Measurements from ENCODE around the gene ADD1.
"Not testable (repeated sequence)": the region's sequence is repeated elsewhere in the genome, so short reads cannot be mapped to it uniquely, and the experiment has no call there.

Gene ADD1

DNA sequence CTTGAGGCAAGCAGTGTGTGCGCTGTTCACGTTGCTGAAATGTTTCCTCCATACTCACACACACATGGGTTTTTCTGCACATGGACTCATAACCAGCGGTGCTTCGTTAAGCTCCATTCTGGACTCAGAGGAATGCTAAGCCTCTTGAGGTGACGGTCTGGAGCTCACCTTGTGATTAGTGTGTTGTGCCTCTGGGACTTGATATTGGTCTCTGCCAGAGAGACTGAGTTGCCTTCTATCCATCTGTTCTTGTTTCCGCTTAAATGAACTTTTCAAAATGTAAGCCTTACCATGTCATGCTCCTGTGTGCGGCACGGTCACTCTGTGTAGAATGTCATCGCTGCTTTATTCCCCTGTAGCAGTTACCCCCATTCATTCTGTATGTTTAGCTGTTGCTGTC is 42.5 kb downstream of the ADD1 start:
- DNase-seq (ENCODE audit: low spot score): no peak

DNA sequence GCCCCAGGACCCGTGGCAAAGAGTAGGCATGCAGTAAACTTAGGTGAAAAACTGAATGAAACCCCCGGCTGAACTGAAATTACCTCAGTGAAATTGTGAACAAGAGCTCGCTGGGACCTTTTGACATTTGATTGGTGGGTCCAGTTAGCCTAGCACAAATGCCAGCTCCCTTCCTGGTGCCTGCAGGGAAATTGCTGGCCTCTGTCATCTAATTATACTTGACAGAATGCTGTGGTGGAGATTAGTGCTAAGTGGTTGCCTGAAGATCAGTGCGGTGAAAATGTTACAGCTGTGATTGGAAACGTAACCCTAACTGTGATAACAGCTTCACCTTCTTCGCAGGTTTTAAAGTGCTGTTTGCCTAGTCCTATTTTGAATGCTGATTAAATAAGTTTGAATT is 43.0 kb downstream of the ADD1 start:
- DNase-seq (ENCODE audit: low spot score): no peak

DNA sequence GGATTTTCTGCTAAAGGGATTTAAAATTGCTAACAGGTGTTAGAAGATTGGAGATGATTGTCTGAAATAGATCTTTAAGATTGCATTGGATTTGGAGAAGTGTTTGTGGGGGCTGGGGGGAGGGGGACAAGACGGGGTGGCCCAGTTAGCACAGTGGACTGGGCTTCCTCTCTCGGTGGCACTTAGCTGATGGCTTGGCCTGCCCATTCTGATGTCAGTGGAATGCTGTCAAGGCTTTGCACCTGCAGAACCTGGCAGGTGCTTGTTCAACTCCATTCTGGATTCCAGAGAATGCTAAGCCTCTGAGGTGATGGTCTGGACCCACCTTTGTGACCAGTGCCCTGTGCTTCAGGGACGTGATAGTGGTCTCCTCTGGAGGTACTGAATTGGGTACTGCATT is 43.7 kb downstream of the ADD1 start:
- DNase-seq (ENCODE audit: low spot score): no peak

GRCh38 chr4:2888886-2889285 is 45.2 kb downstream of the ADD1 start:
- no peak for DNase-seq (ENCODE audit: low spot score)

DNA sequence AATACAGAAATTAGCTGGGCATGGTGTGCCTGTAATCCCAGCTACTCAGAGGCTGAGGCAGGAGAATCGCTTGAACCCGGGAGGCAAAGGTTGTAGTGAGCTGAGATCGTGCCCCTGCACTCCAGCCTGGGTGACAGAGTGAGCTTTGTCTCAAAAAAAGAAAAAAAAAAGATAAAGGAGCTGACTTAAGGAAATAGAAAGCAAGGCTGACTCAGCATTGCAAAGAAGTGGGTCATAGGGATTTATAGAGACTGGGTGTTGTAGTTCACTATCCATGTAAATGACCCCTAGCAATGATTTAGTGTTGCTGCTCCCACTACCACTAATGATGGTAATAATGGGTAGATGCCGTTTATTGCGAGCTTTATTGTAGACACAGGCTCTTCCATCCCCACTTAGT is 47.6 kb downstream of the ADD1 start:
- DNase-seq (ENCODE audit: low spot score): no peak

DNA sequence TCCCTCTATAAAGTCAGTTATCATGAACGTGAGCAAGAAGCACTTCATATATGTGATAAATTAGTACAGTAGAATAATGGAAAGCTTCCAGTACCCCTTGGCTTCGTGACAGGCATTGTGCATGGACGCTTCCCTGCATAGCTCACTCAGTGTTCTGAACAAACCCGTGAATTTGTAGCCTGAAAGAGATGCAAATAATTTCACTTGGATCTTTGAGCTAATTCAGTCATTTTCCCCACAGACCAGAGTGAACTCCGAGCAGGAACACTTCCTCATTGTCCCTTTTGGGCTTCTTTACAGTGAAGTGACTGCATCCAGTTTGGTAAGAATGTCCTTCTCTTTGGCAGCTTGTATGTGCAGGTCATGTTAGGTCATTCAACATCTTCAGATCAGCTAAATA is 50.1 kb downstream of the ADD1 start:
- DNase-seq (ENCODE audit: low spot score): no peak

- DNase-seq (ENCODE audit: low spot score): no peak
Observed at GRCh38 chr4:2898001-2898400, 54.4 kb downstream of the ADD1 start.

GRCh38 chr4:2900741-2901140 is 57.1 kb downstream of the ADD1 start:
- DNase-seq (ENCODE audit: low spot score): no peak

- DNase-seq (ENCODE audit: low spot score): no peak
Observed at GRCh38 chr4:2901186-2901585, 57.5 kb downstream of the ADD1 start.

- no peak for DNase-seq (ENCODE audit: low spot score)
Observed at GRCh38 chr4:2902126-2902525, 58.5 kb downstream of the ADD1 start.

DNA sequence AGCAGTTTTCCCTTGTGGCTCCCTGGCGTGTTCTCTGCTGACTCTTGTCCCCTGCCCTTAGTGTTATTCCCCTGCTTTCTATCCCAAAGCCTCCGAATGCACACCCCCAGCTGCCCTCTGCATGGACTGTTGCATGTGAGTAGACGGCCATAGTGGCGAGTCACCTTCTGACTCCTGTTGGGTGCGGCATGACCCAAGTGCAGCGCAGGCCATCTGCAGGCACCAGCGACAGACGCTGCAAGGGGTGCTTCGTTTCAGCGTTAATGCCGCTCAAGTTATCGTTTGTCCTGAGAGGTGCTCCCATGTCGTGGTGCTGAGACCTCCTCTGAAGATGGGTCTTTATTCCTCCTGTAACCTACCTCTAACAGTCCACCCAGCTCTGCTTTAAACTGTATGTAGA is 61.9 kb downstream of the ADD1 start:
- DNase-seq (ENCODE audit: low spot score): no peak

GRCh38 chr4:2906218-2906617 is 62.6 kb downstream of the ADD1 start:
- DNase-seq (ENCODE audit: low spot score): no peak

DNA sequence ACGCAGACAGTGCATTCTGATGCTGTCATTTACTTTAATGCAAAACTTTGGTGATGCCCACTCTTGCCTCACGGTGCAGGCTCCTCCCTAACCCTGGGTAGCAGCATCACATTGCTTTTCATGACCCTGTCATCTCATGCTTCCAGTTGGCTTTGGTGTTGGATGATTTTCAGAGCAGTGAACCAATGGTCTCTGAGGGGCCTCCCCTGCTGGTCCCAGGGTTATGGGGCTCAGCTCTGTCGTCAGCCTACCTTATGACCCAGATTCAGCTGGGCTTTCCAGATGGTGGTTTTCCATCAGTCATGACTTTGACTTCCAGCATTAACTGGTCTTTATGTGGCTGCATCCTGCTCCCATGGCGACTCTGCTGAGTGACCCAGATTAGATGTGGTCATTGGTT is 63.6 kb downstream of the ADD1 start:
- DNase-seq (ENCODE audit: low spot score): no peak

DNA sequence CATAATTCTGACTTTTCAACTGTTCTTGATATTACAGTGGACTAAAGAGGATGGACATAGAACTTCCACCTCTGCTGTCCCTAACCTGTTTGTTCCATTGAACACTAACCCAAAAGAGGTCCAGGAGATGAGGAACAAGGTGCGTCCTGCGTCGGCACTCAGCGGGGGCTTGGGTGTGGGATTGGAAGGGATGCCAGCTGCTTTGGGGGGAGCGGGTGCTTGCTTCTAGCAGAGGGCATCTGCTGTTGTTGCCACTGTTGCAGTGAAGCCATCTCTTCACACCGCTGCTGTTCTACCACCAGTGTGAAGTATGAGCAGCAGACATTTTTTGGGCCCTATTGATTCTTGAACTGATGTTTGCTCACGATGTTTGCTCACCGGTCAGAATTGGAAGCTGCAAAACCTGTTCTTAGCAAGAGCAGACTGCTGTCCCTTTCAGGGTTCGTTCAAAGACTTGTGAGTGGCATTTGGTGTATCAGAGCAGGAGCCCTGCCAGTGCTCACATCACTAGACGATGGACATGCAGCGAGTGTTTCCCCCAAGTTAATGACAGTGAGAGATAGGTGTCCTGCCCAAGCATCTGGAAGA is 64.2 kb downstream of the ADD1 start:
- no peak for DNase-seq (ENCODE audit: low spot score)

DNA sequence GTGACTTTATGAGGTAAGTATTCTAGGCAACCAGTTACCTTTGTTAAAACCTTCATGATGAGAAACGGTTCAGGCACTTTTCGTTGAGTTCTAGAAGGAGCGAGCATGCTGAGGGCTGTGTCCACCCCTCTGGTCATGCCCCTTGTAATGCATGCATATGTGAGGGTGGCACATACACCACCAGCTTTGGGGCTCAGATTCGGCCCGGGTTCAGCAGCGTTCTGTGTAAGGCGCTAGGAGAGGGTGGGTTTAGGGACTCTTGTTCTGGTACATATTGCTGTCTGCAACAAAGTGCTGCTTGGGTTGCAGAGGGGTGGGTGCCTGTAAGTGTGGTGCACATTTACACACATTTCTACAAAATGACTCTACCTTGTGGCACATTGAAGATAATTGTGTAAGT is 65.0 kb downstream of the ADD1 start:
- no peak for DNase-seq (ENCODE audit: low spot score)

DNA sequence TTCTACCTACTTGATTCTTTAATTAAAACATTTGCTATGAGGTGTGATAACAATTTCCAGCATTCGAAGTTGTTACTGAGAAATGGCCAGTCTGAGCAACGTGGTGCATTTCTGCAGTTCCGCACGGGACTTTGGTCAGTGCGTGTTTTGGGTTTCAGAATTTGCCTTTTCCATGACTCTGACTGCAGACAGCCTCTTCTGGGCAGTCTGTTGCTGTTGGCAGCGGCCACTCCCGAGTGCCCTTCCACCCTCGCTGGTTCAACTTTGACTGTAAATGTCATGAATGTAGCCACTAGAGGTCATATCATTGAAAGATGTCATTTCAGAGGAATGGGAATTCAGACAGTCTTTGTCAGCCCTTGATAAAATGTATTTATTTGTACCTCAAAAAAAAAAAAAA is 65.9 kb downstream of the ADD1 start:
- DNase-seq (ENCODE audit: low spot score): no peak

DNA sequence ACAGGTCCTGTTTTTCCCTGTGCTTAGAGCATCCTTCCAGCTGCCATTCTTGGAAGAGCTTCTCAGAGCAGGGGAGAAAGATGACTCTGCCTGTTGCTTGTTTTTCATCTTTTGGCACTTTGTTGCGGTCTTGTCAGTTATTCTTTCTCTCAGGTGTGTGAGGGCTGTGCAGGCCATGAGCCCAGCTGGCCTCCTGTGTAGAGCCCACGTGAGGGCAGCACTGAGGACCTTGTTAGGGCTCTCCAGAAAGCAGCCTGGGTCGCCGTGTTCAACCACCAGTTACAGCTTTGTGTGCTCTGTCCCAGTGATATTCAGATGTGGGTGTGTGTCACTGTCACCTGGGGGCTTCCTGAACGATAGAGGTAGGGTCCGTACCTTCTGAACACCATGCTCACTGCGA is 66.8 kb downstream of the ADD1 start:
- DNase-seq (ENCODE audit: low spot score): no peak

- DNase-seq (ENCODE audit: low spot score): no peak
Observed at GRCh38 chr4:2911868-2912267, 68.2 kb downstream of the ADD1 start.

DNA sequence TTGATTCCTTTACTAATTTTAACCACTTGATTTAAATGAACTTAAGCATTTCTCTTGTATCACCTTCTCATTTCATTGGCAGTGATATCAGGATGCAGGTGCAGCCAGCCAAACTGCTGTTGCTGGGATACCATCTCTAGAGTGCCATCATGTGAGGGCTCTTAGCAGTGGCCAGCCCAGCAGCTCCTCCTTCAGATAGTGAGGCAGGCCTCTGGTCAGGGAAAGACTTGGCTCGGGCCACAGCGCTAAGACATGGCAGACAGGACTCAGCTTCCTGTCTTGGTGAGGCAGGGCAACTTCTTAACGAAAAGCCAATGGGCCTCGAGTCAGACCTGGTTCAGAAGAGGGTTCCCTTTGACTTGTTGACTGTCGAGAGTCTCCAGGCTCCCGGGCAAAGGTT is 69.5 kb downstream of the ADD1 start:
- DNase-seq (ENCODE audit: low spot score): no peak

GRCh38 chr4:2914256-2915126 is 70.8 kb downstream of the ADD1 start:
- DNase-seq (ENCODE audit: low spot score): no peak

DNA sequence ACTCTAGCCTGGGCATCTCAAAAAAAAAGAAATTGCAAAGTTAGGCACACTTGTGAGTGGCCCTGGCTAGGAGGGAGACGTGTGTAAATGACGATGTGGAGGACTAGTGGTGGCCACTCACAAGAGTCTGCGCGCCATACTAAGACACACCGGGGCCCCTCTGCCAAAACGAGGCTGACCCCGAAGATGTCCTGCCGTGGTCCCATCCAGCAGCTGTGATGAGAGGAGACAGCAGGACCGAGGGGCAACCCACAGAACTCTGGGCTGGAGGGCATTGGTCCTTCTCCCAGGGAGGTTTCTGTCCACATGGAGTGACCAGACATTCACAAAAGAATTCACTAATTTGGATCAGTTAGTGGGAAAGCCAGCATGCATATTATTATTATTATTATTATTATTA is 72.1 kb downstream of the ADD1 start:
- no peak for DNase-seq (ENCODE audit: low spot score)

GRCh38 chr4:2916696-2917095 is 73.1 kb downstream of the ADD1 start:
- not testable (repeated sequence) for DNase-seq (ENCODE audit: low spot score)

DNA sequence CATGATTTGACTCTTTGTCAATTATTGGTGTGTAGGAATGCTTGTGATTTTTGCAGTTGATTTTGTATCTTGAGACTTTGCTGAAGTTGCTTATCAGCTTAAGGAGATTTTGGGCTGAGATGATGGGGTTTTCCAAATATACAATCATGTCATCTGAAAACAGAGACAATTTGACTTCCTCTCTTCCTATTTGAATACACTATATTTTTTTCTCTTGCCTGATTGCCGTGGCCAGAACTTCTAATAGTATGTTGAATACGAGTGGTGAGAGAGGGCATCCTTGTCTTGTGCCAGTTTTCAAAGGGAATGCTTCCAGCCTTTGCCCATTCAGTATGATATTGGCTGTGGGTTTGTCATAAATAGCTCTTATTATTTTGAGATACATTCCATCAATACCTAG is 74.7 kb downstream of the ADD1 start:
- not testable (repeated sequence) for DNase-seq (ENCODE audit: low spot score)

- not testable (repeated sequence) for DNase-seq (ENCODE audit: low spot score)
Observed at GRCh38 chr4:2918714-2919113, 75.1 kb downstream of the ADD1 start.

Data from putamen (tissue), 1 donor.